K562 treated with DMSO at 1 percent for 4 hours (cell line): ENCODE measurements around the gene PDE4A. TPM values are rescaled to one million over a fixed set of nuclear protein-coding genes. Genes with fewer than 3 reads are reported as not detected.

Source experiments
- total RNA-seq: library from RNA; unstranded; fragments of 300-600 nt; gene quantifications from 2 replicates; pipeline ENCODE4 v1.2.3, GENCODE V29; 2022; ENCODE audit not compliant: insufficient read depth

Gene PDE4A
- 8.9 and 20.3 TPM in 2 replicates for total RNA-seq

GRCh38 chr19:10420444-10421239, at the start of gene PDE4A:
Gene PDE4A, plus strand, starts transcription at chr19:10420538. Its CDS starts 227 bp downstream, at chr19:10420765.

GRCh38 chr19:10380313-10381102, 39.8 kb upstream of the PDE4A start, which contains the start of gene TYK2:
Gene TYK2, minus strand, starts transcription at chr19:10380572. Its CDS starts 2,166 bp downstream, at chr19:10378406.

GRCh38 chr19:10403137-10404021, 17.0 kb upstream of the PDE4A start, which contains the start of gene CDC37:
Gene CDC37, minus strand, starts transcription at chr19:10403542. Its CDS starts 63 bp downstream, at chr19:10403479.

DNA sequence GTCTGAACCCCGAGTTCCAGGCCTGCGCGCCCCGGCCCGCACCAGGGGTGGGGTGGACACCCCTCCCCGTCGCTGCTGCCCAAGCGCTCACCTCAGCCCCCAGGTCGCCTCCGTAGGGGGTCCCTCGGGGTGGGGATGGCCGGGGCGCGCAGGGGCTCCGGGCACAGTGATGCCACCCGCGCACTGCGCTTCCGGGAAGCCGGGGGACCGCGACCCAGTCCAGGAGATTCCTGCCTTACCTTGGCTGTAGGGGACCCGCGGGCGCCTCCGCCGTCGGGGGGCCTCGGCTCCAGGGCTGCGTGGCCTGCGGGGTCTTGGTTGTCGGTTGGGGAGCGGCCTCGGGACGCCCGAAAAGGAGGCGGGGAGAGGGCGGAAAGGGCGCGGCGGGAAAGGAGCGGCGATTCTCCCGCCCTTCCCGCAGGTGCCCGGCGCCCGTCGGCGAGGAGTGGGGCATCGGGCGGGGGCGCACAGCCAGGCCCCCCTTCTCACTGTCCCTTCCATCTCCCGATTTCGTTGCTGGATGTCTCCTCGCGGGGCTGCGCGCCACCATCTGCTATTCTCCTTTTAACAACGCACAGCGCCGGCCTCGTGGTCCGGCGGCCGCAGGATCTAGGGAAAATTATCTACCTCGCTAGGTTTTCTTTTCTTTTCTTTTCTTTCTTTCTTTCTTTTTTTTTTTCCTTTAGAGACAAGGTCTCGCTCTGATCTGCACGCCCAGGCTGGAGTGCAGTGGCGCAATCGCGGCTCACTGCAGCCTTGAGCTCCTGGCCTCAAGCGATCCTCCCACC, 82.9 kb downstream of the PDE4A start, which contains the start of gene KEAP1:
Gene KEAP1, minus strand, starts transcription at position 355 of the 788 bp plus-strand sequence. CDS start 3,323 bp downstream, outside the sequence.

GRCh38 chr19:10517361-10517759, 97.0 kb downstream of the PDE4A start, which contains the start of gene S1PR5:
Gene S1PR5, minus strand, starts transcription at chr19:10517447. Its CDS starts 2,436 bp downstream, at chr19:10515011.

Other genes with a start within 250 kb of the PDE4A start
- 140 and 183 TPM in 2 replicates for gene DNMT1, start 225.6 kb upstream of the PDE4A start, total RNA-seq
- gene S1PR2, start 189.2 kb upstream of the PDE4A start, total RNA-seq = 1.7 and 1.9 TPM in 2 replicates
- 128 and 153 TPM in 2 replicates for gene MRPL4, start 168.3 kb upstream of the PDE4A start, total RNA-seq
- gene ICAM1, start 149.4 kb upstream of the PDE4A start, total RNA-seq = 42.4 and 49.5 TPM in 2 replicates
- gene ICAM4, start 133.6 kb upstream of the PDE4A start, total RNA-seq = 87.1 and 92.6 TPM in 2 replicates
- gene ICAM5, start 130.6 kb upstream of the PDE4A start, total RNA-seq = 37.0 and 39.1 TPM in 2 replicates
- gene ZGLP1, start 110.7 kb upstream of the PDE4A start, total RNA-seq = 6.8 and 13.6 TPM in 2 replicates
- 27.8 and 42.6 TPM in 2 replicates for gene FDX2, start 104.5 kb upstream of the PDE4A start, total RNA-seq
- gene RAVER1, start 87.0 kb upstream of the PDE4A start, total RNA-seq = 60.1 and 84.3 TPM in 2 replicates
- gene ICAM3, start 80.9 kb upstream of the PDE4A start, total RNA-seq = 8.1 and 15.6 TPM in 2 replicates
- gene TYK2, start 40.0 kb upstream of the PDE4A start, total RNA-seq = 128 and 144 TPM in 2 replicates
- 266 and 284 TPM in 2 replicates for gene CDC37, start 17.0 kb upstream of the PDE4A start, total RNA-seq
- 50.6 and 59.5 TPM in 2 replicates for gene KEAP1, start 82.8 kb downstream of the PDE4A start, total RNA-seq
- gene S1PR5, start 96.9 kb downstream of the PDE4A start, total RNA-seq = not detected in 2 replicates
- 64.0 and 67.0 TPM in 2 replicates for gene ATG4D, start 123.4 kb downstream of the PDE4A start, total RNA-seq
- 31.8 and 31.9 TPM in 2 replicates for gene KRI1, start 145.5 kb downstream of the PDE4A start, total RNA-seq
- 38.7 and 39.7 TPM in 2 replicates for gene CDKN2D, start 148.4 kb downstream of the PDE4A start, total RNA-seq
- not detected in 2 replicates for gene AP1M2, start 166.8 kb downstream of the PDE4A start, total RNA-seq
- 34.4 and 49.9 TPM in 2 replicates for gene SLC44A2, start 205.0 kb downstream of the PDE4A start, total RNA-seq
- 192 and 224 TPM in 2 replicates for gene ILF3, start 233.8 kb downstream of the PDE4A start, total RNA-seq